ENCODE data around the gene OR2T11.
"Not testable (repeated sequence)": the region's sequence is repeated elsewhere in the genome, so short reads cannot be mapped to it uniquely, and the experiment has no call there.

The OR2T11 gene

GRCh38 chr1:248634991-248635390 lies at the start of gene OR2T11:
TSS of gene OR2T11 (minus strand) at chr1:248635091. CDS start at chr1:248627128, 7,963 bp downstream.
- DNase-seq (ENCODE audit: low spot score): not testable (repeated sequence)

- no peak for DNase-seq (ENCODE audit: low spot score)
Measured at GRCh38 chr1:248681651-248682050, 46.8 kb upstream of the OR2T11 start.

GRCh38 chr1:248670003-248670402 lies 35.1 kb upstream of the OR2T11 start:
- no peak for DNase-seq (ENCODE audit: low spot score)

GRCh38 chr1:248663453-248664328 lies 28.8 kb upstream of the OR2T11 start:
- not testable (repeated sequence) for DNase-seq (ENCODE audit: low spot score)

GRCh38 chr1:248656797-248657196 lies 21.9 kb upstream of the OR2T11 start:
- DNase-seq (ENCODE audit: low spot score): not testable (repeated sequence)

- not testable (repeated sequence) for DNase-seq (ENCODE audit: low spot score)
Measured at GRCh38 chr1:248655354-248655753, 20.5 kb upstream of the OR2T11 start, which contains the start of gene OR2T27. TSS of gene OR2T27 (minus strand) at chr1:248655528. CDS start at chr1:248650884, 4,644 bp downstream.

- DNase-seq (ENCODE audit: low spot score): not testable (repeated sequence)
Measured at GRCh38 chr1:248648770-248649536, 14.1 kb upstream of the OR2T11 start.

- not testable (repeated sequence) for DNase-seq (ENCODE audit: low spot score)
Measured at GRCh38 chr1:248645178-248645577, 10.3 kb upstream of the OR2T11 start, which contains the start of gene OR2T35. TSS of gene OR2T35 (minus strand) at chr1:248645278. CDS start at chr1:248639258, 6,020 bp downstream.

GRCh38 chr1:248642971-248643651 lies 8.2 kb upstream of the OR2T11 start:
- not testable (repeated sequence) for DNase-seq (ENCODE audit: low spot score)

GRCh38 chr1:248641583-248641982 lies 6.7 kb upstream of the OR2T11 start:
- not testable (repeated sequence) for DNase-seq (ENCODE audit: low spot score)

GRCh38 chr1:248640906-248641305 lies 6.0 kb upstream of the OR2T11 start:
- not testable (repeated sequence) for DNase-seq (ENCODE audit: low spot score)

GRCh38 chr1:248639652-248640051 lies 4.8 kb upstream of the OR2T11 start:
- DNase-seq (ENCODE audit: low spot score): not testable (repeated sequence)

- not testable (repeated sequence) for DNase-seq (ENCODE audit: low spot score)
Measured at GRCh38 chr1:248636612-248637011, 1.7 kb upstream of the OR2T11 start.

GRCh38 chr1:248631354-248632008 lies 3.4 kb downstream of the OR2T11 start:
- DNase-seq (ENCODE audit: low spot score): no peak

GRCh38 chr1:248630551-248630950 lies 4.3 kb downstream of the OR2T11 start:
- DNase-seq (ENCODE audit: low spot score): no peak

- no peak for DNase-seq (ENCODE audit: low spot score)
Measured at GRCh38 chr1:248627971-248628844, 6.7 kb downstream of the OR2T11 start.

- DNase-seq (ENCODE audit: low spot score): no peak
Measured at GRCh38 chr1:248625971-248626370, 8.9 kb downstream of the OR2T11 start.

- no peak for DNase-seq (ENCODE audit: low spot score)
Measured at GRCh38 chr1:248625166-248625565, 9.7 kb downstream of the OR2T11 start.

GRCh38 chr1:248622570-248623001 lies 12.3 kb downstream of the OR2T11 start:
- peak; percentile 58 for DNase-seq (ENCODE audit: low spot score)

GRCh38 chr1:248621770-248622169 lies 13.1 kb downstream of the OR2T11 start:
- DNase-seq (ENCODE audit: low spot score): no peak
